ENCODE results near the gene RBMS2.

Gene RBMS2

GRCh38 chr12:56521590-56522371 is at the start of gene RBMS2:
RBMS2 (plus strand) TSS chr12:56521820; CDS start chr12:56522024, 204 bp downstream.
- H3K4me1 ChIP-seq (ENCODE audit: control insufficient read depth, insufficient read depth, low read length), result peaks cover 23% of the 10 kb centered on the region
- no peaks in the 10 kb centered on the region for H3K27me3 ChIP-seq (ENCODE audit: control insufficient read depth, insufficient read depth, low read length)
- no peaks in the 10 kb centered on the region for H3K9me3 ChIP-seq (ENCODE audit: control insufficient read depth, insufficient read depth, low read length)
- peak within 1 kb of the TSS; percentile 82 for H3K27ac ChIP-seq (ENCODE audit: low read depth, low read length)
- peak within 1 kb of the TSS; percentile 79 for H3K4me3 ChIP-seq (ENCODE audit: low read depth, low read length)
- peak within 1 kb of the TSS; percentile 68 for H3K9ac ChIP-seq (ENCODE audit: low read depth, low read length)
- no peaks in the 10 kb centered on the region for H3K36me3 ChIP-seq (ENCODE audit: control insufficient read depth, insufficient read depth, low read length)

DNA sequence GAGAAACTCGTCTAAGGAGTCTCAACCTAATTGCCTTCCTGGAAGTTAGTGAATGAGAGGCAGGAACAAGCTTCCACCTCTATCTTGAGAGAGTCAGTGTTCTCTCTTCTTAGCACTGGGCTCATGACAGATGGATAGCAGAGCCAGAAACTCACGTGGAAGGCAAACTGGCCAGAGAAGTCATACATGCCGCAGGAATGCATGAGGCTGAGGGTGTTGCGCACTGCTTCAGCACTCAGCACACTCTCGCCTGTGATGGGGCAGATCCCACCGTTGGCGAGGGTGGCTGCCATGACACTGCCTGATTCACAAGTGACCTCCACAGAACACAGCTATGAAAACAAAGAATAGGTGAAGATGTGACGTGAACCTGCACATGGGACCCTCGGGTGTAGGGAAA is 47.2 kb upstream of the RBMS2 start:
- H3K36me3 ChIP-seq (ENCODE audit: control insufficient read depth, insufficient read depth, low read length), result peaks cover 42% of the 10 kb centered on the region

DNA sequence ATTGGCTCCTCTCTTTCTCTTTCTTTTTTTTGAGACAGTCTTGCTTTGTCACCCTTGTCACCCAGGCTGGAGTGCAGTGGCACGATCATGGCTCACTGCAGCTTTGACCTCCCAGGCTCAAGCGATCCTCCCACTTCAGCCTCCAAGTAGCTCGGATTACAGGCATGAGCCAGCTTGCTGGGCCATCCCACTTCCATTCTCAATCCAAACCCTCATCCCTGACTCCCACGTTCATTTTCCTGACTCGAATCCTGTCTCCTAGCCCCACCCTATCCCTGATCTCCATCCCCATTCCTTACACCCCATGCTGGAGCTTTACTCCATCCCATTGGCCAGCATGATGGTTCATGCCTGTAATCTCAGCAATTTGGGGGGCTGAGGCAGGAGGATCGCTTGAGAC is 45.5 kb upstream of the RBMS2 start:
- Histone ChIP-seq H3K27me3 (ENCODE audit: control insufficient read depth, insufficient read depth, low read length) (no peaks in the 10 kb centered on the region), H3K9me3 (ENCODE audit: control insufficient read depth, insufficient read depth, low read length) (no peaks in the 10 kb centered on the region), H3K4me1 (ENCODE audit: control insufficient read depth, insufficient read depth, low read length) (no peaks in the 10 kb centered on the region), H3K36me3 (ENCODE audit: control insufficient read depth, insufficient read depth, low read length) (peaks cover 28% of the 10 kb centered on the region), H3K9ac (ENCODE audit: low read depth, low read length) (no peak overlapping the region), H3K4me3 (ENCODE audit: low read depth, low read length) (no peak overlapping the region), H3K27ac (ENCODE audit: low read depth, low read length) (no peak overlapping the region)

More for the DNA sequence above, 47.2 kb upstream of the RBMS2 start:
- H3K27ac ChIP-seq (ENCODE audit: low read depth, low read length), result no peak overlapping the region
- H3K4me1 ChIP-seq (ENCODE audit: control insufficient read depth, insufficient read depth, low read length), result no peaks in the 10 kb centered on the region
- no peak overlapping the region for H3K4me3 ChIP-seq (ENCODE audit: low read depth, low read length)
- no peaks in the 10 kb centered on the region for H3K27me3 ChIP-seq (ENCODE audit: control insufficient read depth, insufficient read depth, low read length)
- H3K9me3 ChIP-seq (ENCODE audit: control insufficient read depth, insufficient read depth, low read length), result no peaks in the 10 kb centered on the region
- H3K9ac ChIP-seq (ENCODE audit: low read depth, low read length), result no peak overlapping the region

DNA sequence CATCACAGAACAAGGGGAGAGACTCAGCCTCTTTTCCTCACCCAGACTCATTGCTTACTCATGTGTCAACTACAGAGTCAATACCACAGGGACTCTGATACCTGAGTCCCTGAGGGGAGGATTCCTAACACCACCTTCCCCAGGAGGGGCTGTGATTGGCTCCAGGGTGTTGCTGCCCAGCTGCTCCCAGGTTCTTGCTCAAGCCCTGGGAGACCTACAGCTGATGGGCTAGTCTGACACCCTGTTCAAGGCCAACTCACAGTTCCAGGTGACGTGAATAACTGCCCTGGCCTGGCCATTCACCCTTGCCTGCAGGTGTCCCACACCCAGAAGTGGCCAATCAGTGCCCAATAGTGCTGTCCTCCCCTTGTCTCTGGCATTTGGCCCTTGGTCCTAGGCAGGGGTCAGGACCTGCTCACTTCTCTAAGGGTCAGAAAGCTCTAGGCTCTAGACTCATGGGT is 44.6 kb upstream of the RBMS2 start:
- H3K4me1 ChIP-seq (ENCODE audit: control insufficient read depth, insufficient read depth, low read length), result no peaks in the 10 kb centered on the region

DNA sequence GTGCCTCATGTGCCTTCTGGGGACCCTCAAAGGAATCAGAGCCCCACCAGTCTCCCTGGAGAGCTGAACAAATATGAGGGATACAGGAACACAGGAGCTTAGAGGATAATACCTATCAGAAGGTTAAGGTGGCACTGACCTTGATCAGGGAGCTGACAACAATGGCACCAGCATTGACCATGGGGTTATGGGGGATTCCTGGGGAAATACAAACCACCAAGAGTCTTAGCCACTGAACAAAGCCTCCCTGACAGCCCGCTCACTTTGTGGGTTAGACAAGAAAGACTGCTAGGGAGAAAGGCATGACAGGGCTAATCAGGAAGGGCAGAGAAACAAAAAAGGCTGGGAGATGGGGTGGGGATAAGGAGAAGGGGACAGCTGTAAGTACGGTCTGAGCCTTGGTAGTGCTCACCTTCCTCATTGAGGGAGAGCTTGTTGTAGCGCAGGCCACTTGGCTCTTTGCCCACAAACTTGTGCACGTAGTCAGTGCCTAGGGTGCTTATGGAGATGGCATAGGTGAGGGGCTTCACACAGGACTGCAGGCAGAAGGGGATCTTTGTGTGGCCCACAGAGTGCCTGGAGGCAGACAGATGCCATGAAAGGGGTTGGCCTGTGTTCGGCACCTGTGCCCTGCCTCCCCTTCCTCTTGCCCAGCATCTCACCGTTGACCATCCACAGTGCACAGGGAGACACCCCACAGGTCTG is 43.9 kb upstream of the RBMS2 start:
- no peaks in the 10 kb centered on the region for H3K4me1 ChIP-seq (ENCODE audit: control insufficient read depth, insufficient read depth, low read length)
- no peak overlapping the region for H3K9ac ChIP-seq (ENCODE audit: low read depth, low read length)
- no peak overlapping the region for H3K27ac ChIP-seq (ENCODE audit: low read depth, low read length)
- no peaks in the 10 kb centered on the region for H3K27me3 ChIP-seq (ENCODE audit: control insufficient read depth, insufficient read depth, low read length)
- no peak overlapping the region for H3K4me3 ChIP-seq (ENCODE audit: low read depth, low read length)
- H3K9me3 ChIP-seq (ENCODE audit: control insufficient read depth, insufficient read depth, low read length), result no peaks in the 10 kb centered on the region
- peaks cover 13% of the 10 kb centered on the region for H3K36me3 ChIP-seq (ENCODE audit: control insufficient read depth, insufficient read depth, low read length)

More for the DNA sequence above, 44.6 kb upstream of the RBMS2 start:
- Histone ChIP-seq H3K27me3 (ENCODE audit: control insufficient read depth, insufficient read depth, low read length) (no peaks in the 10 kb centered on the region), H3K4me3 (ENCODE audit: low read depth, low read length) (no peak overlapping the region), H3K36me3 (ENCODE audit: control insufficient read depth, insufficient read depth, low read length) (peaks cover 19% of the 10 kb centered on the region), H3K9me3 (ENCODE audit: control insufficient read depth, insufficient read depth, low read length) (no peaks in the 10 kb centered on the region), H3K9ac (ENCODE audit: low read depth, low read length) (no peak overlapping the region), H3K27ac (ENCODE audit: low read depth, low read length) (no peak overlapping the region)

DNA sequence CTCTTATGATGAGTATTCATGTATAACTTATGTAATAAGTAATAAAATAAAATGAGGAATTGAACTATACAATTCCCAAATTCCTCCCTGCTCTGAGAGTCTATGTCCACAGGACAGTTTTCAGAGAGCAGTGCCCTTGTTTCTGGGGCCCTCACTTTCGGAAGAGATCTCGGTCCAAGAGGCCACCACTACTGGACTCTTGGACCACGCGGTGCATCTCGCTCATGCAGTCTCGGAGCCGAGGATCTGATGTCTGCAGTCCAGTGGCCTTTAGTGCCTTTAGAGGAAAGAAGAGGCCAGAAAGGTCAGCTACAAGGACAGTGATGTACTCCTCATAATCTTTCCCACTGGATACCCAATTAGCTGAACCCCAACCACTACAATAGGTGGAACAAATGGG is 42.0 kb upstream of the RBMS2 start:
- no peak overlapping the region for H3K27ac ChIP-seq (ENCODE audit: low read depth, low read length)
- H3K27me3 ChIP-seq (ENCODE audit: control insufficient read depth, insufficient read depth, low read length), result no peaks in the 10 kb centered on the region
- H3K9me3 ChIP-seq (ENCODE audit: control insufficient read depth, insufficient read depth, low read length), result no peaks in the 10 kb centered on the region
- H3K4me1 ChIP-seq (ENCODE audit: control insufficient read depth, insufficient read depth, low read length), result no peaks in the 10 kb centered on the region
- H3K36me3 ChIP-seq (ENCODE audit: control insufficient read depth, insufficient read depth, low read length), result no peaks in the 10 kb centered on the region
- no peak overlapping the region for H3K4me3 ChIP-seq (ENCODE audit: low read depth, low read length)
- no peak overlapping the region for H3K9ac ChIP-seq (ENCODE audit: low read depth, low read length)

DNA sequence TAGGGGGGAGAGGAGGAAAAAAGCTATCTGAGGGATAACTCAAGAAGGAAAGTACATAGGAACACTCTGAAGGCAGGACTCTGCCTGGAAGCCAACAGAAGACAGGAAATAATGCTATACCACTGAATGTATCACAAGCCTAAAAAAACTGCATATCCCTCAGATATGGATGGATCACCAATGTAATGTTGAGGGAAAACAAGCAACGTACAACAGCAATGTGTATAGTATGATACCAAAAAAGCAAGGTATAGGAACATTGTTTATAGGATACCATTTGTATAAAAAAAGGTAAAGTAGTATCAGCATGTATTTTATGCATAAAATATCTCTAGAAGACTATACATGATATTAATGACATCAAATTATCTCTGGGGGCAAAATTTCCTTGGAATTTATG is 37.1 kb upstream of the RBMS2 start:
- peaks cover 7% of the 10 kb centered on the region for H3K4me1 ChIP-seq (ENCODE audit: control insufficient read depth, insufficient read depth, low read length)
- no peaks in the 10 kb centered on the region for H3K36me3 ChIP-seq (ENCODE audit: control insufficient read depth, insufficient read depth, low read length)
- peaks cover 31% of the 10 kb centered on the region for H3K27me3 ChIP-seq (ENCODE audit: control insufficient read depth, insufficient read depth, low read length)
- no peaks in the 10 kb centered on the region; the same call in 1 of the 2 replicates for H3K9me3 ChIP-seq (ENCODE audit: control insufficient read depth, insufficient read depth, low read length)
- no peak overlapping the region for H3K9ac ChIP-seq (ENCODE audit: low read depth, low read length)
- H3K27ac ChIP-seq (ENCODE audit: low read depth, low read length), result no peak overlapping the region
- H3K4me3 ChIP-seq (ENCODE audit: low read depth, low read length), result no peak overlapping the region

DNA sequence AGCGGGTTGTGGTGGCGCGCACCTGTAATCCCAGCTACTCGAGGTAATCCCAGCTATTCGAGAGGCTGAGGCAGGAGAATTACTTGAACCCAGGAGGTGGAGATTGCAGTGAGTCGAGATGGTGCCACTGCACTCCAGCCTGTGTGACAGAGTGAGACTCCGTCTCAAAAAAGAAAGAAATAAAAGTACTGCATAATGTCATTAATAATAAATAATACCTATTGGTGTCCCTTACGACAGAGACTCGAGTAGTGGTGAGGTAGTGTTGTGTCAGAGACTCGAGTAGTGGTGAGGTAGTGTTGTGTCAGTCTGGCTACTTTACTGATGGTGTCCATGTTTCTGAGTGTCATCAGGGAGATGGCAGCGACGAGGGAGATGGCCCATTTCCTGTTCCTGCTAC is 34.9 kb upstream of the RBMS2 start:
- Histone ChIP-seq H3K9ac (ENCODE audit: low read depth, low read length) (no peak overlapping the region), H3K27me3 (ENCODE audit: control insufficient read depth, insufficient read depth, low read length) (peaks cover 43% of the 10 kb centered on the region), H3K27ac (ENCODE audit: low read depth, low read length) (no peak overlapping the region), H3K4me3 (ENCODE audit: low read depth, low read length) (peak overlapping the region; percentile 84; the same call in 1 of the 2 replicates), H3K36me3 (ENCODE audit: control insufficient read depth, insufficient read depth, low read length) (no peaks in the 10 kb centered on the region), H3K4me1 (ENCODE audit: control insufficient read depth, insufficient read depth, low read length) (peaks cover 7% of the 10 kb centered on the region), H3K9me3 (ENCODE audit: control insufficient read depth, insufficient read depth, low read length) (no peaks in the 10 kb centered on the region; the same call in 1 of the 2 replicates)

DNA sequence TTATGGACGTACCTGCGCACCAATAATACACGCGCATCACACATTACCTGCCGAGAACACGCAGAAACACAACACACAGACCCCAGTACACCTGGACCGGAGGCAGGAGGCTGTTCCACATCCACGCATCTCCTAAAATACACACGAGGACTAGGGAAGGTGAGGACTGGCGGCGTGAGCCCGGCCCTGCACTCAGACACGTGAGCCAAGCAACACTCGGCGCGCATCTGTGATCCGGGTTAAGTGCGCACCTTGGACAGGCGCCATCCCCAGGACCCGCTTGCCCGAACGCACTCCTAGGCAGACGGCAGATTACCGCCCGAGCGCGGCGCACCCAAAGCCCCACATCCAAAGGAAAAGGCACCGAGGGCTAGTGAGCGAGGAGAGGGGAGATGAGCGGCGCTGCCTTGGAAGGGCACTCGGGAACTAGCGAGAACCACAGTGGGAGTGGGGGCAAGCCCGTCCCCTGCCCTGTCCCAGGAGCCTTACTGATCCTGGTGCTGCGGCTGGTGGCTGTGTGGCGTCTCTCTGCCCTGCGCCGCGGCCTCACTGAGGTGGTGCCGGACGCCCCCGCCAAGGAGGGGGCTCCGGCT is 34.1 kb upstream of the RBMS2 start:
- Histone ChIP-seq H3K36me3 (ENCODE audit: control insufficient read depth, insufficient read depth, low read length) (no peaks in the 10 kb centered on the region), H3K4me1 (ENCODE audit: control insufficient read depth, insufficient read depth, low read length) (peaks cover 7% of the 10 kb centered on the region), H3K9ac (ENCODE audit: low read depth, low read length) (peak overlapping the region; percentile 15; the same call in 1 of the 2 replicates), H3K27me3 (ENCODE audit: control insufficient read depth, insufficient read depth, low read length) (peaks cover 43% of the 10 kb centered on the region), H3K9me3 (ENCODE audit: control insufficient read depth, insufficient read depth, low read length) (no peaks in the 10 kb centered on the region; the same call in none of the 2 replicates), H3K4me3 (ENCODE audit: low read depth, low read length) (peak overlapping the region; percentile 84), H3K27ac (ENCODE audit: low read depth, low read length) (no peak overlapping the region)

DNA sequence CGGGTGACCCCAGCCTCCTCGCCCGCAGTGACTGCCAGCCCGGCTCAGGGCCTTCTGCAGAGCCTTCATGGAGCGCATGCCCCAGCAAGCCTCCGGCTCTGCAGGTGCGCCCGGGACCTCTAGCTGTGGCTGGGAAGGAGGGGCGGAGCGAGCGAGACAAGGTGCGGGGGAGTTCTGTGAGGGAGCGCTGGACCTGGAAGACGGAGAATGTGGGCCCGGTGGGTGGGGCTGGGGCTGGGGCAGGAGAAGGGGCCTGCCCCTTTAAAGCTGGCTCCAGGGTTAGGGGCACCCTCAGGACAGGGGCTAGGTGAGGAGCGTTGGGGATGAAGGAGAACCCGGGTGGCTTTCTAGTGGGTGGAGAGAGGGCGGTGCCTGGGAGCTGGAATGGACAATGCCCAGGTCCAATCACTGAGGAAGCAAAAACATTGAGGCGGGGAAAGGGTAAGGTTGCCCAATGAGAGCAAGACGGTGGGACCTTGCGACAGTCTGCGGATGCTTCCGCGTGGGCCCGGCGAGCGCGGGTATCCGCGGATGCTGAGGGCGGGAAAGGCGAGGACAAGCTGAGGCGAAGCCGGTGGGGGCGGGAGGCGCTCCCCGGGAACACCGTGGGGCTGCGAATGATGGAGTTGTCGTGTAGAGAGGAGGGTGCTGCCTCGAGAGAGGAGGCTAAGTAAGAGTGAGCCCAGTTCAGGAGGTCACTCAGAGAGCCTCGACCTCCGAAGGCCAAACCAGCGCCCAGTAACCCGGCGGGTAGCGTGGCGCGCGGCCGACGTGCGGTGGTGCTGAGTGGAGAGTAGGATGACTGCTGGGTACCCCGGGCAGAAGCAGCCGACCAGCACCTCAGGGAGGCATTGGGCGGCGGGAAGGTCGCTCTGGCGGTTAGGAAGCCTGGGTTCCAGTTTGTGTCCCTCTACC is 33.3 kb upstream of the RBMS2 start, which contains the start of gene GLS2:
Gene GLS2 (minus strand): TSS at position 121 of the 915 bp plus-strand sequence. CDS start 43 bp downstream, at position 78.
- peak within 1 kb of the TSS; percentile 84 for H3K4me3 ChIP-seq (ENCODE audit: low read depth, low read length)
- no peak within 1 kb of the TSS for H3K27ac ChIP-seq (ENCODE audit: low read depth, low read length)
- peak within 1 kb of the TSS; percentile 15; the same call in 1 of the 2 replicates for H3K9ac ChIP-seq (ENCODE audit: low read depth, low read length)
- peaks cover 7% of the 10 kb centered on the region for H3K4me1 ChIP-seq (ENCODE audit: control insufficient read depth, insufficient read depth, low read length)
- no peaks in the 10 kb centered on the region; the same call in none of the 2 replicates for H3K9me3 ChIP-seq (ENCODE audit: control insufficient read depth, insufficient read depth, low read length)
- H3K27me3 ChIP-seq (ENCODE audit: control insufficient read depth, insufficient read depth, low read length), result peaks cover 43% of the 10 kb centered on the region
- no peaks in the 10 kb centered on the region for H3K36me3 ChIP-seq (ENCODE audit: control insufficient read depth, insufficient read depth, low read length)
